ELF-1 (cell line): ENCODE measurements around the gene OR5M8.

Experiments used
- DNase-seq: peaks from one replicate; pipeline ENCODE4 v3.0.0-alpha.2; 2016; ENCODE audit warnings: low read depth, low spot score

Gene OR5M8

DNA sequence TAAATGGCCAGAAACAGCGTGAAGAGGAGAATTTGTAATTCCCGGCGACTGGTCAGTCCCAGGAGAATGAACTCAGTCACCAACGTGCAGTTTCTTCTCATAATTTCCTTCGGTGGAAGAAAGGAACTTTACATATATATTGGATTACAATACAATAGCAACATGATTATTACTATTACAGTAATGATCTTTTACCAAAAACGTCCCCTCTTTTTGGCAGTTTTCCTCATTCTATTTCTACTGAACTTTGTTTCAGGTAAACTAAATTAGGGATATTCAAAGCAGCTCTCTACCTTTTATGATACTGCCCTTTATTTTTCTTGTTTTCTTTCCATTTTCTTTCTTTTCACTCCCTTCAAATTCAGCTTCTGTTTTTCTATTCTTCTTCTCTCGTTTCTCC lies at the start of gene OR5M8:
TSS of gene OR5M8 (minus strand) at position 101 of the 400 bp plus-strand sequence. CDS start at position 101, 0 bp downstream.
- no peak for DNase-seq

- DNase-seq, result no peak
Observed at GRCh38 chr11:56533054-56533740, 42.0 kb upstream of the OR5M8 start.

DNA sequence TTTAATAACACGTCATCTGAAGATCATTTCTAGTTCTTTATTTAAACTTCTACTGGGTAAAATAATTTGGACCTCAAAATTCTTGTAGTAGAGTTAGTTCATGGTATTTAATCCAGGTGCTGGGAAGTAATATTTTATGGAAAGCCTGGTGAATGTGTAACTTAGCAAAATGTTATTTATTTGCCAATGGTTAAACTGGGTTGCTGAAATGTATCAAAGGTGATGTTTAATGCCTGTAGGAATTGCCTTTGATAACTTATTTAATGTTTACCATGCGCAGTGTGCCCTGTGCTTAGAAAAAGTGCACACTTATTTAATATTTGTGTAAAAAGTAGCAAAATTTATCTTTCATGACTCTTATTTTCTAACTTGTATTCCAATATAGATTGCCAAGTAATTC lies 40.7 kb upstream of the OR5M8 start:
- DNase-seq, result no peak

- DNase-seq, result peak; percentile 8
Observed at GRCh38 chr11:56522008-56522407, 30.8 kb upstream of the OR5M8 start.

DNA sequence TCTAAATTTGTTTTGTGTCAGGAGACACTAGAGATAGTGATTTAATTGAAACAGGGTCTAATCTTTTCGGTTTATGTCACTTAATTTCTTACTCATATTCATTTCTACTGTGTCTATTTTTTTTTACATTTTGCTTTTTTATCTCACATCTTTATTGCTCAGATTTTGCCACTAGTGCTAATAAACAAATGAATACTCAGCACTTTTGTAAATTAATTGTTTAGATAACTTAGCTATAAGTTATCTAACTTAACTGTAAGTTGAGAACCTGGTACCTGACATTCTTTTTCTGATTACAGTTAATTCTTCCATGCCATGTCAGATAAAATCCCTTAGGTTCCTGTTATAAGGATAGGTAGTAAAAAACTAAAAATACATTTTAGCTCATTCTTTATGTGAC lies 22.1 kb upstream of the OR5M8 start:
- DNase-seq, result no peak

DNA sequence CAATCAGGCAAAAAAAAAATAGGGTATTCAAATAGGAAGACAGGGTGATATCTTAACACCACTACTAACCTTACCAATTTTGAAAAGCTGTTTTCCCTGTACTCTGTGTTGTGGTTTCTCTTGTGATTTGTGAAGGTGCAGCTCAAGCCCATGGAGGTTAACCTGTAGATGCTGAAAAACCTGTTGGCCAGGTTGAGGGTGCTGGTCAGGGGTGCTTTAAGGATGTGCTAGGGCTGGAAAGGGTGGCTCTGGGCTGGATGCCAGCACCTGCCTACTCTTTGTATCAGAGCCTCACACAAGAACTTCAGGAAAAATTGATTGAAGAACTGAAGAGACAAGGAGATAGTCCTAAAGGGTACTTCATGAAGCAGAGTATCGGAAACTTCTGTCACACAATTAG lies 18.3 kb upstream of the OR5M8 start:
- DNase-seq, result no peak

- DNase-seq, result no peak
Observed at GRCh38 chr11:56497010-56497409, 5.8 kb upstream of the OR5M8 start.

- DNase-seq, result no peak
Observed at GRCh38 chr11:56495117-56495516, 3.9 kb upstream of the OR5M8 start.

- DNase-seq, result no peak
Observed at GRCh38 chr11:56486801-56487200, 4.4 kb downstream of the OR5M8 start.

DNA sequence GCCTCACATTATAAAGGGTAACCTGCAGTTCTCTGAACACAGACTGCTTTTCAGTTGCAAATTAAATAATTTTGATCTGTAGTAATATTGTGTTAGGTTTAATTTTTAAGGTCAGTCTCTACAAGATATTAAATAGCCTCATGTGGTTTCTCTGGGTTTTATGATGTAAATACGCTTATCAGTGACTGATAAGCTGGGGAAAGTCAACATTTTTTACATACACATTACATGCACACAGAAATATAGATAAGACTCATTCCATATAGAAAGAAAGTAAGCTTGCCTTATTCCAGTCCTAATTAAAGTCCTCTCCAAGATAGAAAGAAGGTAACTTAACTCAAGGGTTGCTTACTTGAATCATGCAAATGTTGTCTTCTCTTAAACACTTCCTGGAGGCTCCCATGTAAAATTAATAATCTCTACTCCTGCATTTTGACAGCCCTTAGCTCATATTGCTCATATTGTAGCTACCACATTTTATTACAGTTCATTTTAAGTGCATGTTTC lies 16.4 kb downstream of the OR5M8 start:
- DNase-seq, result no peak

DNA sequence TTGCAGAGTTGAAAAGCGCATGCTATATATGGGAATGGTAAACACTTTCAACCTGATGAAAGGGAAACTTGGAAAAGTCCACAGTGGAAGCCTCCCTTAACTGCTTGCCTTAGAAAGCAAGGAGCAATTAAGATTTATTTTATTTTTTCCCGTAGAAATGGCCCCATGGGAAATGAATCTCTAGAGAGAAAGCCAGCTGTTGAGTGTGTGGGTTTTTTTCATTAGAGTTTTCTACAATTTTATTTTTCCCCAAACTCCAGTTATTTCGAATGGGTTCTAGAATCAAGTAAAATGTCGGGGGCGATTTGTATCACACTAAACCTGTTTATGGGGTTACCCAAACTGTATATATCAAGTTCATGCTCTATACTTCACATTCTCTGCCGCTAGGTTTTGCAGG lies 17.9 kb downstream of the OR5M8 start, which contains the start of gene OR5M3:
TSS of gene OR5M3 (minus strand) at position 101 of the 400 bp plus-strand sequence. CDS start 2,855 bp downstream, outside the sequence.
- no peak for DNase-seq

DNA sequence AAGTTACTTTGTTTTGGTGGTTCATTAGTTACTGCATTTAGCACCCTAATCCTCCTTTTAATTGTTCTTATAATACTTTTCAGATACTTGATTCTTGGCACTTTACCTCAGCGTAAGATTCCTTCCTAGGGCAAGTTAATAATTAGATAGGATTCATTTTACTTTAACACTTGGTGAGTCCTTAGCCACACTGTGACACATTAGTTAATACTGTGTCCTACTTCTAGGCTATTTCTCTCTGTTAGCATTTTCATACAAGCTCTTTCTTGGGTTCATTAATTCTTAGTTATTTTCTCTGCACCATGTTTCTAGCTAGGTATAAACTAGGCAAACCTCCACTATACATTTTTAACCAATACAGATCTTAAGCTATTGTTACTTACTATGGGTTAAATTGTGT lies 34.1 kb downstream of the OR5M8 start:
- no peak for DNase-seq

- DNase-seq, result no peak
Observed at GRCh38 chr11:56453521-56453920, 37.6 kb downstream of the OR5M8 start.
